ENCODE measurements around the gene PCP4.

The PCP4 gene

GRCh38 chr21:39913706-39914305, 46.6 kb downstream of the PCP4 start:
- Mint-ChIP-seq H3K36me3 (ENCODE audit: low read depth) (peaks cover 5% of the 10 kb centered on the region), H3K27ac (peak overlapping the region; percentile 73), H3K9me3 (no peaks in the 10 kb centered on the region), H3K4me1 (peaks cover 37% of the 10 kb centered on the region), H3K27me3 (ENCODE audit: low read depth, poor library complexity) (peaks cover 6% of the 10 kb centered on the region), H3K4me3 (no peak overlapping the region)
- TF ChIP-seq, protein P1, sequence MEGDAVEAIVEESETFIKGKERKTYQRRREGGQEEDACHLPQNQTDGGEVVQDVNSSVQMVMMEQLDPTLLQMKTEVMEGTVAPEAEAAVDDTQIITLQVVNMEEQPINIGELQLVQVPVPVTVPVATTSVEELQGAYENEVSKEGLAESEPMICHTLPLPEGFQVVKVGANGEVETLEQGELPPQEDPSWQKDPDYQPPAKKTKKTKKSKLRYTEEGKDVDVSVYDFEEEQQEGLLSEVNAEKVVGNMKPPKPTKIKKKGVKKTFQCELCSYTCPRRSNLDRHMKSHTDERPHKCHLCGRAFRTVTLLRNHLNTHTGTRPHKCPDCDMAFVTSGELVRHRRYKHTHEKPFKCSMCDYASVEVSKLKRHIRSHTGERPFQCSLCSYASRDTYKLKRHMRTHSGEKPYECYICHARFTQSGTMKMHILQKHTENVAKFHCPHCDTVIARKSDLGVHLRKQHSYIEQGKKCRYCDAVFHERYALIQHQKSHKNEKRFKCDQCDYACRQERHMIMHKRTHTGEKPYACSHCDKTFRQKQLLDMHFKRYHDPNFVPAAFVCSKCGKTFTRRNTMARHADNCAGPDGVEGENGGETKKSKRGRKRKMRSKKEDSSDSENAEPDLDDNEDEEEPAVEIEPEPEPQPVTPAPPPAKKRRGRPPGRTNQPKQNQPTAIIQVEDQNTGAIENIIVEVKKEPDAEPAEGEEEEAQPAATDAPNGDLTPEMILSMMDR (IDR thresholded peaks at IDR 0.05): no peak
- no peak for DNase-seq

GRCh38 chr21:39915881-39916280, 48.6 kb downstream of the PCP4 start:
- H3K9me3 Mint-ChIP-seq: no peaks in the 10 kb centered on the region
- H3K4me3 Mint-ChIP-seq: no peak overlapping the region
- peaks cover 29% of the 10 kb centered on the region for H3K4me1 Mint-ChIP-seq
- peaks cover 6% of the 10 kb centered on the region for H3K27me3 Mint-ChIP-seq (ENCODE audit: low read depth, poor library complexity)
- no peak overlapping the region for H3K27ac Mint-ChIP-seq
- TF ChIP-seq, protein P1 (IDR thresholded peaks at IDR 0.05): no peak
- DNase-seq: no peak
- H3K36me3 Mint-ChIP-seq (ENCODE audit: low read depth): peaks cover 5% of the 10 kb centered on the region

DNA sequence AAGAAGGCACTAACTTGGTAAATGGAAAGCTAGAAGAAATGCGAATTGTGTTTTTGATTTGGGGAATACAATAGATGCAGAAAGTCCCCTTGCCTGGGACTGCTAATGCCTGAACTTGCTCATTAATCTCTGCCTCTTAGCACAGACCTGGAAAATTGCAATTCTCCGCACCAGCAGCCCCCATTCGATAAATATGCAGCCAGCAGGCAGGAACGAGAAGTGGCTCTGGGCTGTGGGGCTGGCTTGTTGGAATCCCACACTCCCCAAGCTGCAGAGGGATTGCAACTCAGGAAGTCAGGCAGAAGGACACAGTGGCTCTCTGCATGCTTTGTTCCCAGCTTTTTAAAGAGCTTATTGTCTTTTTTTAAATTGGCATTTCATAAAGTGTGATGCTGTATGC, 51.3 kb downstream of the PCP4 start:
- TF ChIP-seq, protein P1 (IDR thresholded peaks at IDR 0.05): no peak
- DNase-seq: no peak
- peak overlapping the region; percentile 23 for H3K27ac Mint-ChIP-seq
- no peaks in the 10 kb centered on the region for H3K9me3 Mint-ChIP-seq
- H3K36me3 Mint-ChIP-seq (ENCODE audit: low read depth): peaks cover 5% of the 10 kb centered on the region
- peaks cover 6% of the 10 kb centered on the region for H3K27me3 Mint-ChIP-seq (ENCODE audit: low read depth, poor library complexity)
- H3K4me3 Mint-ChIP-seq: no peak overlapping the region
- H3K4me1 Mint-ChIP-seq: peaks cover 13% of the 10 kb centered on the region

GRCh38 chr21:39923476-39923875, 56.2 kb downstream of the PCP4 start:
- DNase-seq: no peak
- peaks cover 7% of the 10 kb centered on the region for H3K27me3 Mint-ChIP-seq (ENCODE audit: low read depth, poor library complexity)
- TF ChIP-seq, protein P1 (IDR thresholded peaks at IDR 0.05): no peak
- H3K27ac Mint-ChIP-seq: no peak overlapping the region
- no peaks in the 10 kb centered on the region for H3K9me3 Mint-ChIP-seq
- H3K4me1 Mint-ChIP-seq: peaks cover 6% of the 10 kb centered on the region
- no peaks in the 10 kb centered on the region for H3K36me3 Mint-ChIP-seq (ENCODE audit: low read depth)
- no peak overlapping the region for H3K4me3 Mint-ChIP-seq

GRCh38 chr21:39924577-39925308, 57.5 kb downstream of the PCP4 start:
- no peaks in the 10 kb centered on the region for H3K36me3 Mint-ChIP-seq (ENCODE audit: low read depth)
- no peak overlapping the region for H3K4me3 Mint-ChIP-seq
- H3K27ac Mint-ChIP-seq: no peak overlapping the region
- H3K27me3 Mint-ChIP-seq (ENCODE audit: low read depth, poor library complexity): peaks cover 11% of the 10 kb centered on the region
- H3K4me1 Mint-ChIP-seq: no peaks in the 10 kb centered on the region
- no peak for DNase-seq
- H3K9me3 Mint-ChIP-seq: no peaks in the 10 kb centered on the region
- TF ChIP-seq, protein P1 (IDR thresholded peaks at IDR 0.05): no peak
